LNCaP clone FGC (cell line): ENCODE data around the gene GPC5.

Experiments used
- DNase-seq: peaks from one replicate; pipeline ENCODE4 v3.0.0-alpha.2; 2011; ENCODE audit warnings: low read depth
- H3K4me3 ChIP-seq: 2 replicates; pipeline ENCODE4 v1.5.1; 2011; ENCODE audit warnings: mild to moderate bottlenecking, low read depth, low read length, control low read depth
- CTCF ChIP-seq: IDR thresholded peaks from 2 replicates; pipeline ENCODE4 v1.5.1; 2012; ENCODE audit warnings: mild to moderate bottlenecking; ENCODE audit not compliant: control insufficient read depth, insufficient read depth; ENCODE audit errors: extremely low read depth

GPC5 gene

GRCh38 chr13:91744284-91744683 lies 345.9 kb downstream of the GPC5 start:
- DNase-seq: no peak
- no peak for TF ChIP-seq CTCF
- no peak overlapping the region for H3K4me3 ChIP-seq

- no peak overlapping the region for H3K4me3 ChIP-seq
- TF ChIP-seq CTCF: no peak
- no peak for DNase-seq
Observed at GRCh38 chr13:91745967-91746366, 347.5 kb downstream of the GPC5 start.

- no peak for TF ChIP-seq CTCF
- H3K4me3 ChIP-seq: no peak overlapping the region
- no peak for DNase-seq
Observed at GRCh38 chr13:91747186-91747585, 348.8 kb downstream of the GPC5 start.

- TF ChIP-seq CTCF: no peak
- H3K4me3 ChIP-seq: no peak overlapping the region
- no peak for DNase-seq
Observed at GRCh38 chr13:91748416-91749089, 350.1 kb downstream of the GPC5 start.

- no peak for TF ChIP-seq CTCF
- DNase-seq: no peak
- no peak overlapping the region for H3K4me3 ChIP-seq
Observed at GRCh38 chr13:91758724-91759123, 360.3 kb downstream of the GPC5 start.

GRCh38 chr13:91762957-91763356 lies 364.5 kb downstream of the GPC5 start:
- H3K4me3 ChIP-seq: no peak overlapping the region
- TF ChIP-seq CTCF: no peak
- no peak for DNase-seq

- H3K4me3 ChIP-seq: no peak overlapping the region
- no peak for TF ChIP-seq CTCF
- no peak for DNase-seq
Observed at GRCh38 chr13:91764527-91764926, 366.1 kb downstream of the GPC5 start.
